Esophagus squamous epithelium (tissue), 4 donors: Measurements from ENCODE around the gene GRIK4.

Experiments
- CTCF ChIP-seq, 6 experiments: fragments of 450-650 bp in 4 of 6; fragments of 200-600 bp in 2 of 6; sonication (generic) in 2 of 6; IDR thresholded peaks; one replicate each; pipeline ENCODE4 v1.5.1; 2016 to 2019; ENCODE audit warnings: antibody characterized with exemption in 6 of 6, mild to moderate bottlenecking in 4 of 6, moderate library complexity in 4 of 6
- POLR2A ChIP-seq, 4 donors: fragments of 450-650 bp; IDR thresholded peaks; one replicate each; pipeline ENCODE4 v1.6.1; 2017; ENCODE audit warnings: antibody characterized with exemption in 4 of 4, mild to moderate bottlenecking in 4 of 4, moderate library complexity in 3 of 4

- TF ChIP-seq CTCF (IDR thresholded peaks at IDR 0.05) (no peak), POLR2A (IDR thresholded peaks at IDR 0.05) (no peak)
These were observed 196.1 kb downstream of the GRIK4 start for GRCh38 chr11:120707663-120708062.
